GM18520 (cell line): ENCODE results near the gene ZFYVE9.

Experiments used
- ATAC-seq: cut with Tn5 transposase; IDR thresholded peaks from one replicate; pipeline ENCODE4 v1.9.1; 2021; ENCODE audit not compliant: unreplicated experiment

ZFYVE9 gene

DNA sequence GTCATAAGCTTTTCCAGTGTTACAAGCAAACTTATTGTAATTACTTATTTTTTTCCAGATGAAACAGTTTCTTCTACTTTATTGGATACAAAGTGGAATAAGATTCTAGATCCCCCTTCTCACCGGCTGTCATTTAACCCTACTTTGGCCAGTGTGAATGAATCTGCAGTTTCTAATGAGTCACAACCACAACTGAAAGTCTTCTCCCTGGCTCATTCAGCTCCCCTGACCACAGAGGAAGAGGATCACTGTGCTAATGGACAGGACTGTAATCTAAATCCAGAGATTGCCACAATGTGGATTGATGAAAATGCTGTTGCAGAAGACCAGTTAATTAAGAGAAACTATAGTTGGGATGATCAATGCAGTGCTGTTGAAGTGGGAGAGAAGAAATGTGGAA lies 95.5 kb downstream of the ZFYVE9 start:
- no peak for ATAC-seq

DNA sequence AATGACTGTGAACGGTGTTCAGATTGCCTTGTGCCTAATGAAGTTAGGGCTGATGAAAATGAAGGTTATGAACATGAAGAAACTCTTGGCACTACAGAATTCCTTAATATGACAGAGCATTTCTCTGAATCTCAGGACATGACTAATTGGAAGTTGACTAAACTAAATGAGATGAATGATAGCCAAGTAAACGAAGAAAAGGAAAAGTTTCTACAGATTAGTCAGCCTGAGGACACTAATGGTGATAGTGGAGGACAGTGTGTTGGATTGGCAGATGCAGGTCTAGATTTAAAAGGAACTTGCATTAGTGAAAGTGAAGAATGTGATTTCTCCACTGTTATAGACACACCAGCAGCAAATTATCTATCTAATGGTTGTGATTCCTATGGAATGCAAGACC lies 96.6 kb downstream of the ZFYVE9 start:
- ATAC-seq: no peak

DNA sequence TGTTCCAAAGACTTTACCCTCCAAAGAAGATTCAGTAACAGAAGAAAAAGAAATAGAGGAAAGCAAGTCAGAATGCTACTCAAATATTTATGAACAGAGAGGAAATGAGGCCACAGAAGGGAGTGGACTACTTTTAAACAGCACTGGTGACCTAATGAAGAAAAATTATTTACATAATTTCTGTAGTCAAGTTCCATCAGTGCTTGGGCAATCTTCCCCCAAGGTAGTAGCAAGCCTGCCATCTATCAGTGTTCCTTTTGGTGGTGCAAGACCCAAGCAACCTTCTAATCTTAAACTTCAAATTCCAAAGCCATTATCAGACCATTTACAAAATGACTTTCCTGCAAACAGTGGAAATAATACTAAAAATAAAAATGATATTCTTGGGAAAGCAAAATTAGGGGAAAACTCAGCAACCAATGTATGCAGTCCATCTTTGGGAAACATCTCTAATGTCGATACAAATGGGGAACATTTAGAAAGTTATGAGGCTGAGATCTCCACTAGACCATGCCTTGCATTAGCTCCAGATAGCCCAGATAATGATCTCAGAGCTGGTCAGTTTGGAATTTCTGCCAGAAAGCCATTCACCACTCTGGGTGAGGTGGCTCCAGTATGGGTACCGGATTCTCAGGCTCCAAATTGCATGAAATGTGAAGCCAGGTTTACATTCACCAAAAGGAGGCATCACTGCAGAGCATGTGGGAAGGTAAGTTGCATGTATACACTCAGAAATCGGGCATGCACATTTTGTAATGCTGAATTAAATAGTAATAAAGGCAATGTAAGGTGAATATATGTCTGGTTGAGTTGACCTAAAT lies 97.2 kb downstream of the ZFYVE9 start:
- ATAC-seq: no peak

DNA sequence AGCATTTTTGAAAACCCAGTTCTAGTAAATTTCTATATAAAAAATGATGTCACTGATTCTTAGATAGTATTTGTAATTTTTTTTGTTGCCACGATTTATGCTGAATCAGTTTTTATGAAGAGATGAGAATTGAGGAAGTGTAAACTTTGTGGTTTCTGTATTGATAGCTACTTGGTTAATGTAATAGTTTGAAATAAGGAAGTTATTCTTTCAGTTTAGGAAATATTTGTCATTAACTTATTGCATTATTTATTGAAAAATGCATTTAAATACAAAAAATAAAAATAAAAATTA lies 97.8 kb downstream of the ZFYVE9 start:
- ATAC-seq: no peak

DNA sequence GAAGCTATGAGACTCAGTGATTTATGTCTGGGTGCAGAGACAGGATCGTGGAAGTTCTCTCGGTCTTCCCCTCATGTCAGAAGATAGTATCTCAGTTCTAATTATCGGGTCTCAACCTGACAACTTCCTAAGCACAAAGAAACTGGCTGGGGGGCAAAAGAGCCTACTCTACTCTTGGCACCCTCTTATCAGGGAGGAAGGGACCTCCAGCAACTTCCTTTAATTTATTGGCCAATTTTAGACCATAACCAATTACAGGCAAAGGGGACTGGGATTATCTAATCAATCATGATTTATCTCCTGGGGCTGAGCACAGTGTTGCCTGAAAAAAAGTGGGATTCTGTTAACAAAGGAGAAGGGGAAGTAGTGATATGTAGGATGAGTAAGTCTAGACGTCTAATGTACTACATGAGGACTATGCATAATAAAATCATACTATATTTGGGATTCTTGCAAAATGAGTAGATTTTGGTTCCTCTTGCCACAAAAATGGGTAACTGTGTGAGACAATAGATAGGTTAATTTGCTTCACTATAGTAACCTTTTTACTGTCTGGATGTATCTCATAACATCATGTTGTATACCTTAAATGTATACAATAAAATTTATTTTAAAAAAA lies 98.8 kb downstream of the ZFYVE9 start:
- ATAC-seq: no peak

DNA sequence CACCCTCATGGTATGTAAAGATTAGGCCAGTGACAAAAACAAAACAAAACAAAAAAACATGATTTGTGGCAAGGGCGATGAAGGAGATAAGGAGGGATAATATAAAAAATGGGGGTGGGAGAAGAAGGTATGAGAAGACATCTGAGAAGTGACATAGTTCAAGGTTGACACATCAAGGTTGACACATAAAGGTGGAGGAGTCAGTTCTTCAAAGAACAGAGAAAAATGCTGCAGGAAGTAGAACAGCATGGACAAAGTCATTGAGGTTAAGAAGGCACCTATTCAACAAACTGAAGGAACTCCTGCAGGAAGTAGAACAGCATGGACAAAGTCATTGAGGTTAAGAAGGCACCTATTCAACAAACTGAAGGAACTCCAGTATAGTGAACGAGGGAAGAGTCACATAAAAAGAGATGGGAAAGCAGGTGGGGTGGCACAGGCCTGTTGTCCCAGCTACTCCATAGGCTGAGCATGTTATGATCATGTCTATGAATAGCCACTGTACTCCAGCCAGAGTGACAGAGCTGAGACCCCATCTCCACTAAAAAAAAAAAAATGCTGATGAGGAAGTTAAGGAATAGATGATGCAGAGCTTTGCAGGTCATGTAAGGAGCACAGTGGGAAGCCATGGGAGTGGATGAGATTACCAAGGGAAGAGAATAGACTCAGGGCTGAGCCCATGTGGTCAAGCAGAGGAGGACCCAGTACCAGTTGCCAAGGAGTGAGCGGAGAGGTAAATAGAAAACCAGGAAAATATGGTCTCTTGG lies 101.5 kb downstream of the ZFYVE9 start:
- no peak for ATAC-seq

DNA sequence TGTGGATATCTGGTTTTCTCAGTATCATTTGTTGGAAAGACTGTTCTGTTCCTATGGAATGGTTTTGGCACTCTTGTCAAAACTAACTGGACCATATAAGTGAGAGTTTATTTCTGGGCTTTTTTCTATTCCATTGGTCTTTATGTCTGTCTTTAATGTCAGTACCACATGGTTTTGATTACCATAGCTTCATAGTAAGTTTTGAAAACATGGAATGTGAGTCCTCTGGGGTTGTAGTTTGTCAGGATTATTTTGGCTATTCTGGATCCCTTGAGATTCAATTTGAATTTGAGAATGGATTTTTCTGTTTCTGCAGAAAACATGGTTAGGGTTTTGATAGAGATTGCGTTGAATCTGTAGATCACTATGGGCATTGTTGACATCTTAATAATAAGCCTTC lies 107.9 kb downstream of the ZFYVE9 start:
- ATAC-seq: no peak

DNA sequence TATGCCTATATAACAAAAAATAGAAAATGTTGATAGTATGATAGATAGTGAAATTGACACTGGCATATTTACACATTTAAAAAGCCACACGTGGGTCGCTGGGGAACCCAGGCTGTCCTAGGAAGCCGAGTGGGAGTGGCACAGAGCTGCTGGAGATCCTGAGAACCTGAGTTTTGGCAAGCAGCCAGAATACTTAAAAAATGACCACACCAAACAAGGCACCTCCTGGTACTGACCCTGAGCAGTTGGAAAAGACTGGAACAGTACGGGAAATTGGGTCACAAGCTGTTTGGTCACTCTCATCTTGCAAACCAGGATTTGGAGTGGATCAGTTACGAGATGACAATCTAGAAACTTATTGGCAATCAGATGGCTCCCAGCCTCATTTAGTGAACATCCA lies 111.5 kb downstream of the ZFYVE9 start:
- ATAC-seq: no peak

DNA sequence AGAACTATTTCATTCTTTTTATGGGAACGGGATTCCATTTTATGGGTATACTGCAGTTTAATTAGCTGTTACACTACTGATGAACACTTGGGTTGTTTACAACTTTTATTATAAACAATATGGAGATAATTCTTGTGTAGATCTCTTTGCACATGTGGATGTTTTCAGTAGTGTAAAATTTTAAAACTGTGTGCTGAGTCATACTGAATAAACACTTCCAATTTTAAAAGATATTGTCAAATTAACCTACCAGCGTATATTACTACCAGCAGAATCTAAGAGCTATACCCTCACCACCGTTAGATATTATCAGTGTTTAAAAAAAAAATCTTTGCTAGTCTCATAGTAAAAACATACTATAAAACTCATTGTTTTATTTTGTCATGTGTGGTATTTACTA lies 118.0 kb downstream of the ZFYVE9 start:
- no peak for ATAC-seq

DNA sequence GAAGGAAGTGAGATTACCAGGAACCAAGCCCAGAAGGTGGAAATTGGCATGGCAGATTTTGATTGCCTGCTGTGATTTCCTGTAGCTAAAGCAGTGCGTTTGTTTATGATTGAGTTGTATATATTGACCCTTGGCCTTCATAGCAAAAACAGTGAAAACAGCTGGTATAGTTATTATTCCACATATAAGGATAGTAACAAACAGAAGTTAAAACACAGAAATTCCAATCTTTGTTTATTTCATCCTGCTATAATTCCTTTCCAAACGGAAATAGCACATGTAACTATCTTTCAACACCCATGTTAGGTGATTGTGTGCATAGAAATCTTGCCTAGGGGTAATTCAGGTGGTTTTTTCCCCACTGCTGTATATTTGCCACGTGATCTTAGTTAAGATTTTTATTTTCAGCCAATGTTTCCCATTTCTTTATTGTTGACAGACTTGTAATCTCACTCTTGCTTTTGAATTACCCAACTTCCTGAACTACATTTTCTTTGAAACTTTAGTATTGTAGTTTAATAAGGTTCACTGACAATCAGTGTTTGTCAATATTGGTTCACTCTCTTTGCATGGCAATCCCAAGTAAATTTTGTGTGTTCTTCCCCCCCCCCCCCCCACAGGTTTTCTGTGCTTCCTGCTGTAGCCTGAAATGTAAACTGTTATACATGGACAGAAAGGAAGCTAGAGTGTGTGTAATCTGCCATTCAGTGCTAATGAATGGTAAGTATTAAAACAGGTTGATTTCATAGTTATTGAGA lies 121.4 kb downstream of the ZFYVE9 start:
- ATAC-seq: no peak

DNA sequence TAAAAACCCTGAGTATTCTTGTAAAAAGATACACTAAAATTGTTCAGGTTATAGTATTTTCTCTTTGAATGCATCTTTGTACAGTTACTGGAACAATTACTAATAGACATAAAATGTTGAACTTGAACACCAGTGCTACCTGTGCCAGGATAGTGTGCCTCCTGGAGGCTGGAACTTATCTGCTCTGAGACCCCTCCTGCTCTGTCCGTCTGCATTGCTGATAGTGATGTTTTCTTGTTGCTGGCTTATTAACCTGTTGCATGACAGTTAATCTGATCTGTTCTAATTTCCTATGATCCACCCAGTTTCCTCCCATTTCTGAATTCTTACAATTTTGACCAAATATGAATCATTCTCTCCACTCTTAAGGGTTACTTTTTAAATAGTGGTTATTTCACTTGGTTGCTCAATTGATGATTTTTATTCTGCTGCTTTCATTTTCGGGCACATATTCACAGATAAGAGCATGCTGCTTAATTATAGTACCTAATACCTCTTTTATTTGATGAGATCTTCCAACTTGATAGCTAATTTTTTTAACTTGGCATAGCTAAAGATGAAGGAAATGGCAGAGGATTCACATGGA lies 122.7 kb downstream of the ZFYVE9 start:
- ATAC-seq: no peak

DNA sequence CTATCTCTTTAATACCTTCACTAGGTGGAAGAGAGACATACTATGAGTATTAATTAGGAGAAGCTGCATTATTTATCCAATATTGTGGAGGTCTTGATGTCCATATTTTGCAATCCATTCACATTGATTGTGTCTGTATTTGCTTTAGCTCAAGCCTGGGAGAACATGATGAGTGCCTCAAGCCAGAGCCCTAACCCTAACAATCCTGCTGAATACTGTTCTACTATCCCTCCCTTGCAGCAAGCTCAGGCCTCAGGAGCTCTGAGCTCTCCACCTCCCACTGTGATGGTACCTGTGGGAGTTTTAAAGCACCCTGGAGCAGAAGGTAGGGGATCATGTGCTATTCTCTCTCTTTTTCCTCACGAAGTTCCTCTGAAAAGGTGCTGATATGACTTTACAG lies 124.6 kb downstream of the ZFYVE9 start:
- ATAC-seq: no peak

DNA sequence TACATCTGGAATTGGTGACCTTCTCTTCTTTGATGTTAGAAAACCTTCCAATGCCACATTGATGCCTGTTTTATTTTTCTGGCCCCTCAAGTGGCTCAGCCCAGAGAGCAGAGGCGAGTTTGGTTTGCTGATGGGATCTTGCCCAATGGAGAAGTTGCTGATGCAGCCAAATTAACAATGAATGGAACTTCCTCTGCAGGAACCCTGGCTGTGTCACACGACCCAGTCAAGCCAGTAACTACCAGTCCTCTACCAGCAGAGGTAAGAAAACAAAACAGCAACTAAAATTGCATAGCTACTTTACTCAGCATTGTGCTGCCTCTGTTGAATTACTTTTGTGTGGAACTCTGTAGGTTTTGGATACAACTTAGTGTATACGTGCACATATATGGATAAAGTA lies 126.5 kb downstream of the ZFYVE9 start:
- ATAC-seq: no peak

DNA sequence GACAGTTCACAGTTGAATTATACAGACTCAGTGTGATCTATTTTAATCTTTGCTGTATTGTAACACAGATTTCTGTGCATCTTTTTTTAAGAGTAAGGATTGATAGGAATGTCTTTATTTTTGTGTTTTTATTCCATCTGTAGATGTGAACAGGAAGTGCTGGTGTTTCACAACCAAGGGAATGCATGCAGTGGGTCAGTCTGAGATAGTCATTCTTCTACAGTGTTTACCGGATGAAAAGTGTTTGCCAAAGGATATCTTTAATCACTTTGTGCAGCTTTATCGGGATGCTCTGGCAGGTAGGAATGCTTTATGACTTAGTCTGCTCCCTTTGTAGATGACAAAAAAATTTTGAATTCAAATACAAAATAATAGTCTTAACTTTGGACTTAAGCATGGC lies 139.6 kb downstream of the ZFYVE9 start:
- no peak for ATAC-seq

DNA sequence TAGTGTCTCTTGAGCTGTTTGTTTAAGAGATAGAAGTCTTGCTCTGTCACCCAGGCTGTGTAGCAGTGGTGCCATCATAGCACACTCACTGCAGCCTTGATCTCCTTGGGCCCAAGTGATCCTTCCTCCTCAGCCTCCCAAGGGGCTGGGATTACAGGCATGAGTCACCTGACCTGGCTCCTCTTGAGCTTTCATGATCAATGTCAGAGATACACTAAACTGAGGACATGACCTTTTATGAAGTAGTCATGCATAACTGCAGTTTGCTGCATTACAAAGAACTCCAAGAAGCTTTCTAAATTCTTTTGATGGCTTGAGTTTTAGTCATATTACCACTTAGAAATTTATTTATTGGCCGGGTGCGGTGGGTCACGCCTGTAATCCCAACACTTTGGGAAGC lies 146.4 kb downstream of the ZFYVE9 start:
- no peak for ATAC-seq

DNA sequence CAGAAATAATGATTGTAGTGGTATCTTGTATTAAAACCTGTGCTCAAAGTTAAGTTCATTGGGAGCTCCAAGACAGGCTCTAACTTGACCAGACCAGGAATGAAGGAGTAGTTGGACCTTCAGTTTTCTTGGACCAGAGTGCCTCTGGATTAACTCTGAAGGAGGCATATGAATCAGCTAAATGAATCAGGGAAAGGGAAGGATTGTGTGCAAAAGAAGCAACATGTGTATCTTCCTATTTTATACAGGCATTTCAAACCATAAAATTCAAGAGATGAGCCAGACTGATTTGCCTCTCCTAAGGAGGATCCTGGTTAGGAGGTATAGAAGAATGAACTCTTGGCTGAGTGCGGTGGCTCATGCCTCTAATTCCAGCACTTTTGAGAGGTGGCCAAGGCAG lies 152.7 kb downstream of the ZFYVE9 start:
- no peak for ATAC-seq

DNA sequence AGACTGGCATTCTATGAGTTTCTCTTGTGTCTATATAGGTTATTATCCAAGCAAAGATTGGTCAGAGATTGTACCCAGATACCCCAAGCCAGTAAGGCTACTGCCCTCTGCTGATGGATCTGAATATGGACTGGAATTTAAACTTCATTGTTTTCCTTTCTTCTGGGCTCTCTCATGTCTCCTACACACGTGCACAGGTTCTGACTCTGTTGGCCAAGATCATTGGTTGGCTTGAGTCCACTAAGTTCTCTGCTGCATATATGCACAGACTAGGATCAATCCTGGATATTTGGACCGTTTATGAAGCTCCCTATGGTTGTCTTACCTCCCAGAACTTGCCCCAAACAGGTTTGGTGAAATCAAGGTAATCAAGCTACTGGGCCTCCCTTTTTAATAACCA lies 154.5 kb downstream of the ZFYVE9 start:
- ATAC-seq: no peak

DNA sequence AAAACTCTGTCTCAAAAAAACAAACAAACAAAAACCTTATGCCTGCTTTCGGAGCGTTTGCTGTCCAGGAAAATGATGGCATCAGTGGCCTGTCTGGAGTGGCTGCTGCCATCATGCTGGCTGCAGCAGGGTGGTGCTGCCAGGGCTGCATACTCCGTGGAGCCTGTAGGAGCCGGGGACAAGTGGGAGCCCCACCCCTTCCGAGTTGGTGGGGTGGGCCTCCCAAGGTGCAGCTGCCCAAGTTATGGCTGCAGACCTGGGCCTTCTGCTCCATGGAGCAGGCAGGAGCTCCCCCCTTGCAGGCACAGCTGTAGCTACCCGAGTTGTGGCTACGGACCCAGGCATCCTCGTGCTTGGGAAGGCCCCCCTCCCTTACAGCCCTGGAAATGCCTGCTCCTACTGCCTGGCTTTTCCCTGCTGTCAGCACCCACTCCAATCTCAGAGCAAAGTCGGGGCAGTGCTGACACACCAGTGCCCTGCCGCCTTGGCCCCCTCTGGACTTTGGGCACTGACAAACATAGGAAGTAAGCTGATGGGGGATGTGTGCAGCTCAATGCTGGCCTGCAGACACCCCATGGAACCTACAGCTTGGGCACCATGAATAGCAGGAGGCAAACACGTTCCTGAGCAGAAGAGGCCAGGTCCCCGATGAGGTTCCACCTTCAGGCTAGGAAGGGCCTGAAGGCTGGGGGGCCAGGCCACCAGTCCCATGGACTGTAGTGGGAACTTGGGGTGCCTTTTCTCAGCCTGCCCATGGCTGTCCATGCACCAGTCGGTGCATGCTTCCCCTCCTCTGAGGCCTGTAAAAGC lies 163.7 kb downstream of the ZFYVE9 start:
- no peak for ATAC-seq

DNA sequence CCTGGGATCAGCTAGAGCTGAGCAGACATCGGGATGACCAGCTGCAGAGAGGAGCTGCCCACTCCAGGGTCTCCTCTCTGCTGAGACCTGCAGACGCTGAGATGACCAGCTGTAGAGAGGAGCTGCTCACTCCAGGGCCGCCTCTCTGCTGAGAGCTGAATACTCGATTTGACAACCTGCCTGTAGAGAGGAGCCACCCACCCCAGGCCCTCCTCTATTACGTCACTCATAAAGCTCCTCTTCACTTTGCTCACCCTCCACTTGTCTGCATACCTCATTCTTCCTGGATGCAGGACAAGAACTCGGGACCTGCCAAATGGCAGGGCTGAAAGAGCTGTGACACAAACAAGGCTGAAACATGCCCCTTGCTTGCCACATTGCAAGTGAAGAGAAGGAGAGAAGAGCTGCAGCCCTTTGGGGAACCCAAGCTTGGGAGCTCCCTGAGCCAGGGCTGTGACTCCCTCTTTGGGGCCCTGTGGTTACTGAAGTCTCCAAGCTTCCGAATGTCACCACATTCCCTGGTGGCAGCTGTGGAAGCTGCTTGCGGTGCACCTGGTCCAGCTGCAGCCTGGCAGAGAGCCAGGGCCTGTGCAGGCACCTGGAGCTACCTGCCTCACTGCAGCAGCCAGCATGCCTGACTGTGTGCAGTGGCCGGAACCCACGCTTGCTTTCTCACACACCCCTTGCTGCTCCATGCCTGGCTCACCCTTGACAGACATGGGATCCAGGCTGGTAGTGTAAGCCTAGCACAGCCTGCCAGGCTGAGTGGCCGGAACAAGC lies 164.5 kb downstream of the ZFYVE9 start:
- ATAC-seq: no peak

DNA sequence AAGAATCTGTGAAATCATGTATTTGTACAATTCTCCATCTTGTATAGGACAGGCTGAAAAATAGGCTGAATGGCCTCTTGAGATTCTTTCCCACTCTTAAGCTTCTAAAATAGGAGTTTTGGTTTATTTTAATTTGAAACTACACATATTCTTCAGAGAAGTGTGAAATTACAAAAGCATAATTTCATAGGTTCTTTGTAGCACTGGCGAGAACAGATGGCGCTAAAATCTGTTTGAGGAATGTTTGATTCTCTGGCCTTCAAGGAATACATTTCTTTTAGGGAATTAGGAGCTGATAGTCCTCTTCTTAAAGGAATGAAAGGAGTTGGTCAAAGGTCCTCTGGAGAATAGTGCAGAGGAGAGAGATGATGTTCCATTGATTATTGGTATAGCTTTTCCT lies 179.2 kb downstream of the ZFYVE9 start:
- ATAC-seq: no peak
